ENCODE measurements around the gene TMEM116. TPM values are rescaled to one million over a fixed set of nuclear protein-coding genes. Genes with fewer than 3 reads are reported as not detected.

Gene TMEM116
- total and polyA plus RNA-seq, 12 donors, result 13.3 to 54.1 (median 39.0) TPM

- TF ChIP-seq CTCF (IDR thresholded peaks at IDR 0.05), result no peak
- no peaks in the 10 kb centered on the region for H3K9me3 ChIP-seq
- 88% methylated on average over 4 of the region's 4 CpGs for WGBS, 2 donors
- intact Hi-C loops (cut with DNase I), result no loop called here
- H3K27ac ChIP-seq, result no peak overlapping the region
- no peaks in the 10 kb centered on the region for H3K27me3 ChIP-seq
- ATAC-seq (no peak), DNase-seq (no peak)
- peaks cover 0 to 4% (median 0%) of the 10 kb centered on the region in 9 donors for H3K4me1 ChIP-seq
- peaks cover 0 to 100% (median 61%) of the 10 kb centered on the region in 9 donors for H3K36me3 ChIP-seq
- no peak overlapping the region for H3K4me3 ChIP-seq
Observed at GRCh38 chr12:112035219-112035785, 22.3 kb upstream of the TMEM116 start.

- Histone ChIP-seq H3K36me3 (peaks cover 0 to 100% (median 50%) of the 10 kb centered on the region in 9 donors), H3K9me3 (no peaks in the 10 kb centered on the region), H3K27me3 (no peaks in the 10 kb centered on the region), H3K4me3 (no peak overlapping the region), H3K4me1 (peaks cover 0 to 12% (median 0%) of the 10 kb centered on the region in 9 donors), H3K27ac (no peak overlapping the region)
- intact Hi-C loops (cut with DNase I), result no loop called here
- no peak for TF ChIP-seq CTCF (IDR thresholded peaks at IDR 0.05)
- 86 to 90% methylated on average over 5 of the region's 5 CpGs for WGBS, 2 donors
- DNase-seq, result no peak
- no peak for ATAC-seq
Observed at GRCh38 chr12:112032292-112032691, 19.3 kb upstream of the TMEM116 start.

GRCh38 chr12:112031472-112031871 lies 18.5 kb upstream of the TMEM116 start:
- peaks cover 0 to 13% (median 0%) of the 10 kb centered on the region in 9 donors for H3K4me1 ChIP-seq
- DNase-seq, result no peak
- no peaks in the 10 kb centered on the region for H3K9me3 ChIP-seq
- ATAC-seq, result no peak
- no peak for TF ChIP-seq CTCF (IDR thresholded peaks at IDR 0.05)
- no peaks in the 10 kb centered on the region for H3K27me3 ChIP-seq
- no peak overlapping the region for H3K4me3 ChIP-seq
- H3K27ac ChIP-seq, result no peak overlapping the region
- WGBS, 2 donors, result 66 to 70% methylated on average over 2 of the region's 2 CpGs
- intact Hi-C loops (cut with DNase I), result no loop called here
- peaks cover 0 to 97% (median 43%) of the 10 kb centered on the region in 9 donors for H3K36me3 ChIP-seq

GRCh38 chr12:112029301-112029700 lies 16.3 kb upstream of the TMEM116 start:
- no peaks in the 10 kb centered on the region for H3K9me3 ChIP-seq
- intact Hi-C loops (cut with DNase I), result no loop called here
- TF ChIP-seq CTCF (IDR thresholded peaks at IDR 0.05), result no peak
- DNase-seq, result no peak
- H3K4me3 ChIP-seq, result no peak overlapping the region
- ATAC-seq, result no peak
- peaks cover 0 to 85% (median 22%) of the 10 kb centered on the region in 9 donors for H3K36me3 ChIP-seq
- peaks cover 0 to 21% (median 0%) of the 10 kb centered on the region in 9 donors for H3K4me1 ChIP-seq
- no peaks in the 10 kb centered on the region for H3K27me3 ChIP-seq
- 96 to 97% methylated on average over 2 of the region's 2 CpGs for WGBS, 2 donors
- H3K27ac ChIP-seq, result no peak overlapping the region
